Subcutaneous adipose tissue (tissue), 4 donors: Measurements from ENCODE around the gene HCLS1. TPM values are rescaled to one million over a fixed set of nuclear protein-coding genes. Genes with fewer than 3 reads are reported as not detected.

Experiments used
- total RNA-seq, 4 donors: library from RNA; depleted of rRNA; stranded (reverse); fragments of >200 nt; gene quantifications; one replicate each; pipeline ENCODE4 v1.1.0, GENCODE V29; 2016
- TF ChIP-seq, protein P1 (sequence below): fragments of 450-650 bp; IDR thresholded peaks from one replicate; pipeline ENCODE4 v1.5.1; 2016; ENCODE audit warnings: low read depth, mild to moderate bottlenecking, control low read depth, antibody characterized with exemption, moderate library complexity

Gene HCLS1
- total RNA-seq, 4 donors from 2014 or later = 84.6 to 211 (median 129) TPM

GRCh38 chr3:121696186-121696585 lies 35.5 kb upstream of the HCLS1 start:
- TF ChIP-seq, protein P1, sequence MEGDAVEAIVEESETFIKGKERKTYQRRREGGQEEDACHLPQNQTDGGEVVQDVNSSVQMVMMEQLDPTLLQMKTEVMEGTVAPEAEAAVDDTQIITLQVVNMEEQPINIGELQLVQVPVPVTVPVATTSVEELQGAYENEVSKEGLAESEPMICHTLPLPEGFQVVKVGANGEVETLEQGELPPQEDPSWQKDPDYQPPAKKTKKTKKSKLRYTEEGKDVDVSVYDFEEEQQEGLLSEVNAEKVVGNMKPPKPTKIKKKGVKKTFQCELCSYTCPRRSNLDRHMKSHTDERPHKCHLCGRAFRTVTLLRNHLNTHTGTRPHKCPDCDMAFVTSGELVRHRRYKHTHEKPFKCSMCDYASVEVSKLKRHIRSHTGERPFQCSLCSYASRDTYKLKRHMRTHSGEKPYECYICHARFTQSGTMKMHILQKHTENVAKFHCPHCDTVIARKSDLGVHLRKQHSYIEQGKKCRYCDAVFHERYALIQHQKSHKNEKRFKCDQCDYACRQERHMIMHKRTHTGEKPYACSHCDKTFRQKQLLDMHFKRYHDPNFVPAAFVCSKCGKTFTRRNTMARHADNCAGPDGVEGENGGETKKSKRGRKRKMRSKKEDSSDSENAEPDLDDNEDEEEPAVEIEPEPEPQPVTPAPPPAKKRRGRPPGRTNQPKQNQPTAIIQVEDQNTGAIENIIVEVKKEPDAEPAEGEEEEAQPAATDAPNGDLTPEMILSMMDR = no peak

DNA sequence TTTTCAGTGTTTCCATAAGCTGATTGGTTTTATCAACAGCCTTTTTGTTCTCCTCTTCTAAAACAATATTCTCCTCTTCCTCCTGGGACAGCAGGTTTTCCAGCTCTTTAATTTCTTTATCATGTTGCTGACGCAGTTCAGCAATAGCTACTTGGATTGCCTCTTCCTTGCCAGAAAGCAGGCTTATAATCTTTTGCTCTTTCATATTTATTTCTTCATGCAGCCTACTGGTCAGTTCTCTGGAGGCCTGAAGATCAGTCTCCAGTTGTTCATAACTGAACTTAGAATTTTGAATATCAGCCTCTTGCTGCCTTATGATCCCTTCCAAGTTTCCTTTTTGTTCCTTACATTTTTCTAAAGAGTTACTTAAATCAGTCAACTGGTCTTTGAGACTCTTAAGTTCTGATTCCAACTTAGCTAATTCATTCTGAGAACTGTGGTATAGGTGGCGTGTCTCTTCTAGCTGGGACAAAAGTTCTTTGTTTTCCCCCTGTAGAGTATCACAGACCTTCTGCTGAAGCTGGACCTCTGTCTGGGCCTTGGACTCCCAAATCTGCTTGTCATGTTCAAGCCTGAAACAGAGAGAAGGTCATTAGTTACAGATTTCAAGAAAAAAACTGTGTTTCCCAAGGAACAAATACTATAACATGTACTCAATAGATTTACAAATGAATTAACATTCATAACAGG lies 31.5 kb upstream of the HCLS1 start:
- TF ChIP-seq, protein P1 = no peak

- TF ChIP-seq, protein P1 = no peak
Measured at GRCh38 chr3:121690777-121691405, 30.2 kb upstream of the HCLS1 start.

DNA sequence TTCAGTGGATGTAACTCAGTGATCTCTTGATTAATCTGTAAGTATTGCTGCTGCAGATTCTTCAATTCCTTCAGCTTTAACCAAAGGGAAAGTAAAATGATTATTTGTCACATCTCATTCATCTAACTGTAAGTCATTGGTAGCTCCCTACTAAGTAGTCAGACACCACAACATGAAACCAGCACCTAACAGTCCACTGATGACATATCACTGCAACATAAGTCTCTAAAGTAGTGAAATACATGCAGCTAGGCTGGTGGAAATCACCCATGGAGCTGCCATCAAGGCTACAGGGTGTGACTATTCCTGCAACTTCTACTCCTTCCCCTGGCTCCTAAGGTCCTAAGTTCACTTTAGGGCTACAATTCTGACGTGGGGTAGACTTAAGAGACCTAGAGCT lies 21.1 kb upstream of the HCLS1 start:
- TF ChIP-seq, protein P1 = no peak

GRCh38 chr3:121677141-121677540 lies 16.4 kb upstream of the HCLS1 start:
- TF ChIP-seq, protein P1 = no peak

DNA sequence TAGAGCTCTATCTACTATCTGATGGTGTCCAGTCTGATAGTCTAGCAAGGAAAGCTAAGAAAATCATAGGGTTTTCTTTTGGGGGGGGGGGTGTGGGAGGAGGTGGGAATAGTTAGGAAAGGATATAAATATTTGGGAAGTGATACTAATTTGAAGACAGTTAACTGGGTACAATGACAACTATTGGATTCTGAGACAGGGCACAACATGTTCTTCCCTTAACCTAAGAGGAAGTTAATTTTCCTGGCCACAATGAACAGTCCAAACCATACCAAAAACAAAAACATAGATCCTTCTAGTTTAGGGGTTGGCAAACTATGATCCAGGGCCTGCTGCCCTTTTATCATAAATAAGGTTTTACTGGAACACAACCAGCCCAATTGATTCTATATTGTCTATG lies 10.0 kb upstream of the HCLS1 start:
- TF ChIP-seq, protein P1 = no peak

- TF ChIP-seq, protein P1 = no peak
Measured at GRCh38 chr3:121667333-121667732, 6.6 kb upstream of the HCLS1 start.
